T-helper 2 cell (primary cell): ENCODE data around the gene HSPA12A.
"Not testable (repeated sequence)": the region's sequence is repeated elsewhere in the genome, so short reads cannot be mapped to it uniquely, and the experiment has no call there.

ENCODE experiments used
- DNase-seq, 5 experiments: peaks; one replicate each; pipeline versions ENCODE4 v3.0.0 to v3.0.0-alpha.2; 2012 to 2022

Gene HSPA12A

DNA sequence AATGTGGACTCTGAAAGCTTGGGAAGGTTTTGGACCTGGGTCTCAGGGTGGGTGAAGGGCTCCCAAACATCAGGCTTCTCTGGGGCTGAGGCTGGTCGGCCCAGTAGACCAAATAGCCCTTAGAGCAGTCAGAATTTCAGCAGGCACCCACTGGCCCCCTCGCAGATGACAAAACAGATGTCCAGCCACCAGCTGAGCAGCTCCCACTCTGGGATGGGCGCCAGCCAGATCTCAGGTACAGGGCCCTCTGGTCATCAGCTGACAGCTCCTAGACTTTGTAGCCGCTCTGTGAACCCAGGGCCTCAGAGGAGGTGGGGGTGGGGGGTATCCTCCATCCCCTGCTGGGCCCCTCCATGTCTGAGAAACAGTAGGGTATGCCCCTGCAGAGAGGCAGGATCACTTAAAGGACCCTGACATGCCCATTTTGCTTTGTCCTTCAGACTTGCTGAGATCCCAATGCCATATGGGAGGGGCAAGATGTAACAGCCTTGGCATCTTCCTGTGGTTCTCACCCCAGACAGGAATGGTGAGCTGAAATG lies 26.5 kb downstream of the HSPA12A start:
- no peak for DNase-seq

GRCh38 chr10:116715341-116715740 lies 27.0 kb downstream of the HSPA12A start:
- DNase-seq: no peak

DNA sequence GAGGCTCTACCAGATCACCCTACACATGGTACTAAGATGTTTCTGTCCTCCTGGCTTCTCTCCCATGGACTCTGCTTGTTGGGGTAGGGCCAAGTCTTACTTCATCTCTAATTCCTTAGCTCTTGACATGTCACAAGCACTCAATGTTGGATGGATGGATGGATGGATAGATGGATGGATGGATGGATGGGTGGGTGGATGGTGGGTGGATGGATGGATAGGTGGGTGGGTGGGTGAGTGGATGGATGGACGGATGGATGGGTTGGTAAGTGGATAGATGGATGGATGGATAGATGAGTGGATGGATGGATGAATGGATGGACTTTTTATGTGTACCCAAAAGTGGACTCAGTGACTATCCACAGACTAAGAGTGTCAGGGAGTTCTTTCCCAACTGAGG lies 28.5 kb downstream of the HSPA12A start:
- DNase-seq: no peak

DNA sequence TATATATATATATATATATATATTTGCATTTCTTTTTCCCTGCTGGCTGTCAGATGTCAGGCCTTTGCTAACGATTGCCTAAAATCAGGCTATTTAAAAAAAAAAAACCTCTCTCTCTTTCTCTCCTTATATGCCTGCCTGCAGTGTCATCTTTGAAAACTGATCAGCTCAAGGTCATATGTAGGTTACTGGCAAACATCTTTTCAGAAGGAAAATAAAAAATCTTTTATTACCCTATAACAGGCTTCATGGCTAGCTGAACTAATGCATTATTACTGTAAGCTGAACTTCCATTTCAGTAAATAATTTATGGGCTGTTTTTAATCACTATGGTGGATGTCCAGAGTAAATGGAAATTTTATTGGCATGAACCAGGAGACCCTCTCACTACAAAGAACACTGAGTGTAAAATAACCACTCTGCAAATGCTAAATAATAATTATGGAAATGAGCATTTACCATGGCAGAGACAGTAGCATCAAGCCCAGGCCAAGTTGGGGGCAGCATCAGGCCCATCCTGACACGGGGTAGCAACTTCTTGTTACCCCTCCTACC lies 29.3 kb downstream of the HSPA12A start:
- no peak for DNase-seq

DNA sequence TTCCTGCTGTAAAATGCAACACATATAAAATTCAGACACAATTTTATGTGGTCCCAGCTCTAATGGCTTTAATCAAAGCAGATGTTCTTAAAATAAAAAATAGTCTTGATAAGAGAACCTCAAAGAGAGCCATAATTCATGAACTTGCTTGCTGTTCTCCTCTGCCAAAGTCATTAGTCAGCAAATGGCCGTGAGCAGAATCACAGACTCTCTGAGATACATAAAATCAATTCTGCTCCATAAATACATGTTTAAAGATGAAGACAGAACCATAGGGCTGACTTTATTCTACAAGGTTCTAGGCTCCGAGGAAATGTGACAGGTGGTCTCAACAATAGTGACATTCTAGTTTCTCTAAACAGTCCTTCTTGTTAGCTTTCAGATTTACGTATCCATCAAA lies 29.8 kb downstream of the HSPA12A start:
- no peak for DNase-seq

GRCh38 chr10:116711803-116712202 lies 30.6 kb downstream of the HSPA12A start:
- DNase-seq: not testable (repeated sequence)

- no peak for DNase-seq
These were observed 32.3 kb downstream of the HSPA12A start for GRCh38 chr10:116710076-116710475.

- no peak for DNase-seq
These were observed 33.5 kb downstream of the HSPA12A start for GRCh38 chr10:116708877-116709276.

GRCh38 chr10:116708391-116708821 lies 34.0 kb downstream of the HSPA12A start:
- no peak for DNase-seq

DNA sequence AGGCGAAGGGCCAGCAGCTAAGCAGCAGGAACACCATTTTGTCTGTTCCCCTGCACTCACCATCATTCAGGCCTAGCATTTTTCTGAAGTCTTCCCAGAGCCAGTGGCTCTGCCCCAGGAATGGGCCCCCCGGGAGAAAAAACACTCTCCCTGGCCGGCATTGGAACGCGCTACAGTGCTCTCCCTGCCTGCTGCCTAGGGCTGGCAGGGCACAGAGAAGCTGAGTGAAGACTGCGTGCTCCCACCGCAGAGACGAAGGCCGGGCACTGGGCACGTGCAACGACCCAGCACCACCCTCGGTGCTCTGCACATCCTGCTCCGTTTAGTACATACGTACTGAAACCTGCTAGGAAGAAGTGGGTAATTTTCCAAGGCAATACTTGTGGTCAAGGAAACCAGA lies 34.4 kb downstream of the HSPA12A start:
- DNase-seq: no peak

DNA sequence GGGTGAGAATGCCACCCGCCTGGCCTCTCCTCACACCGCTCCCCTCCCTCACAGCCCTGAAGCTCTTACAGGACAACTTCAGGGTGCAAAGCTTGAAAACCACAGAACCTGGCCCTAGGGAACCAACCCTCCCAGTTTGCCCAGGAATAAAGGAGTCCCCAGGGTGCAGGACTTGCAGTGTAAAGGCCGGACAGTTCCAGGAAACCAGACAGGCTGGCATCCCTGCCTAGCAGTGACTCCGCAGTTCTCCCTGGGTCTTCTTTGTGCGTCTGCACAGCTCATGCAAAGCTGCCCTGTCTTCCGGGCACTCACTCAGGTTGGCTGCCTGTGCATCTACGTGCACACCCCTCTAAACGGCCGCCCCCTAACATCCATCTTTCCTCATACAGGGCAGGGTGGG lies 36.1 kb downstream of the HSPA12A start:
- DNase-seq: no peak

DNA sequence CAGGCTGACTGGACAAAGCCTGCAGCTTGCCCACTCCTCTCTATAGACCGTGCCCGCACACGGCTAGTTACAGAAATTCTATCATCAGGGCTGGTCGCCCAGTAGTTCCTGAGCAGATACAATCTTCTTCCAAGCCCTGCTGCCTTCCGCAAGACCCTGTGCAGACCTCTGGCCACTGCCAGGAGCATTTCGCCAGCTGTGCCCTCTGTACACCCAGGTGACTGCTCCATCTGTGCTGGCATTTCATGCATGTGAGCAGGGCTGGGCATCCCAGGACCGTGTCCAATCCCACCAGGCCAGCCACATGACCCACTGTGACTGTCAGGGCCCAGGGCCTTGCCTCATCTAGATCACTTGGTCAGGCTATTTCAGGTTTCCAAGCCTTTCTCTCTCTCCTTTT lies 36.9 kb downstream of the HSPA12A start:
- no peak for DNase-seq

DNA sequence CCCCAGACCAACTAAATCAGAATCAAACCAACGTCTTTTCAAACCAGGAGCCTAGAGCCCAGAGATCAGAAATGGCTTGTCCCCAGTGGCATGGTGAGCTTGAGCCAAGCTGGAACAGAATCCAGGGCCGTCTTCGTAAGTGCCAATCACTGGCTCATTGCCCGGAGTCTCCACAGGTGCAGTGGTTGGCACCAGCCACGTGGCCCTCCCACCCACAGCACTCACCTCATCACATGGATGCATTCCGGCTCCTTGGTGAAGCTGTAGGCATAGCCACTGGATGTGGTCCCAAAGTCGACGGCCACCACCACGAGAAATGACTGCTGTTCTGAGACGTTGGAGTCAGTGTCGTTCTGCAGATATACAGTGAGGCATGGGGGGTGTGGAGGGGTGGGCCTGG lies 37.4 kb downstream of the HSPA12A start:
- DNase-seq: no peak

DNA sequence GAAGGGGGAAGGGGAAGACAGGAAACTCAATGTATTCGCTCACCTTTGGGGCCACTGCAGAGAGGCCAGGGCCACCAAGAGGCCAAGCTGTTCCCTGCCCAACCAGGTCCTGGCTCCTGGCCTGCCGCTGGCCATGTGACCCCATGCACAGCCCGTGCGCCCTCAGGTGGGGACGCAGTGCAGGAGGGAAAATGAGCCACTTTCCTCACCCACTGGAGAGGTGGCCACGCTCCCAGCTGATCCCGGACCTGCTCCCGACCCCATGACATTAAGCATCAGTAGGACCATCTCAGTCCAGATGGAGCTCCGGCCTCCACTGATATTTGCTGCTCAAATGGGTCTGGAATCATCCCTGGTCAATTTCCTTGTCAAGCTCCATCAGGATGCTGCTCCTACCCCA lies 40.2 kb downstream of the HSPA12A start:
- DNase-seq: no peak

- no peak for DNase-seq
These were observed 42.8 kb downstream of the HSPA12A start for GRCh38 chr10:116699471-116700150.

- no peak for DNase-seq
These were observed 43.3 kb downstream of the HSPA12A start for GRCh38 chr10:116699049-116699448.

DNA sequence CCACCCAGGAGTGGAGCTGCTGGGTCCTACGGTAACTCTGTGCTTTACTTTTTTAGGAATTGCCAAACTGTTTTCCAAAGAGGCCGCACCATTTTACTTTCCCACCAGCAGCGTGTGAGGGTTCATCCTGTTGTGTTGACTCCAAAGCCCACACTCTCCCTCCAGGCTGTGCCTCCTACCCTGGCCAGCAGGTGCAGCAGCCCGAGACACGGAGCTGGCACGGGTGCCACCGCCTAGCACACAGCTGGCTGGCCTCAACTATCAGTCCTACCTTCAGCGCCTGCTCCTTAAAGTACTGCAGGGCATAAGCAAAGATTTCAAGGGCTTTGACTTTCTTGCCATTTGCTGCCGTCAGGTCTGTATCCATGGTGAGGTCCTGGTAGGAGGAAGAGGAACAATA lies 44.0 kb downstream of the HSPA12A start:
- no peak for DNase-seq

DNA sequence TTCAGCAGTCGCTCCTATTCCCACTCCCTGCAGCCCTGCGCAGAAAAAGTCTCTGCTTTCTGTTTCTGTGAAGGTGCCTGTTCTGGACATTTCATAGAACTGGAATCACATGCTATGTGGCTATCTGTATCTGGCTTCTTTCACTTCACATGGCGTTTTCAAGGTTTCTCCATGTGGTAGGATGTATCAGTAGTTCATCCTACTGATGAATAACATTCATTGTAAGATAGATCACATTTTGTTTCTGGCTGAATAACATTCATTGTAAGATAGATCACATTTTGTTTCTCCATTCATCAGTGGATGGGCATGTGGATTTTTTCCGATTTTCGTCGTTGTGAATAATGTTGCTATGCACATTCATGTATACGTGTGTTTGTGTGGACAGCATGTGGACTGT lies 44.5 kb downstream of the HSPA12A start:
- DNase-seq: no peak

DNA sequence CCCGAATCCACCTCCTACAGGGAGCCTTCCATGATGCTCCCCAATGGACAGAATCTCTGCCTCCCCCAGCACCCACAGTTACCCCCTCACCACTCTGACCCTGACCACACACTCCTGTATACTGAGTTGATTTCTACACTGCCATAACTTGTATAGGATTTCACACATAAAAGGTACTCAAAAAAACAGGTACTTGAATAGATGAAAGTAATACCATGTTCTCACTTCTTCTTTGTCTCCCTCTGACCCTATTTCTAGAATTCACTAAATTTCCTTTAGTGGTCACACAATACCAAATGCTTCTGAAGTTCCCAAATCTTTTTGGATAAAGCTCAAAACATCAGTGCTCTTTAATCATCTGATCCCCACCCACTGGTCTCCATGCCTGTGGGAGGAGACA lies 45.4 kb downstream of the HSPA12A start:
- no peak for DNase-seq

- DNase-seq: no peak
These were observed 47.5 kb downstream of the HSPA12A start for GRCh38 chr10:116694927-116695268.

GRCh38 chr10:116694243-116694926 lies 48.0 kb downstream of the HSPA12A start:
- DNase-seq: no peak

DNA sequence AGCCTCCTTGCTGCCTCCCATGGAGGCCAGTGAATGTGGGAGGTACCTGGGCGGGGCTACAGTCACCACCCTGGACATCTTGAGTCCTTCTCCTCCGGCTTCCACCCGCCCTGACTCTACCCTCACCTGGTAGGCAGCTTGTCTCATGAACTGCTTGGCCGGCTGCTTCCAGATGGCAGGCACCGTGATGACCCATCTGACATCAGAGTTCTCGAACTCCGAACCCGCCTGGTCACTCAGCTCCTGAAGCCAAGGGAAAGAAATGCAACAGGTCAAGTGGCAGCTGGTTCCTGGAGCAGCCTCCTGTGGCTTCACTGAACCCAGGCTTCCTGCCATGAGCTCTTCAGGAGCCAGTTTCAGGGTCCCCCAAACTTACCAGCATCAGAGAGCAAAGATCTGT lies 50.1 kb downstream of the HSPA12A start:
- no peak for DNase-seq

DNA sequence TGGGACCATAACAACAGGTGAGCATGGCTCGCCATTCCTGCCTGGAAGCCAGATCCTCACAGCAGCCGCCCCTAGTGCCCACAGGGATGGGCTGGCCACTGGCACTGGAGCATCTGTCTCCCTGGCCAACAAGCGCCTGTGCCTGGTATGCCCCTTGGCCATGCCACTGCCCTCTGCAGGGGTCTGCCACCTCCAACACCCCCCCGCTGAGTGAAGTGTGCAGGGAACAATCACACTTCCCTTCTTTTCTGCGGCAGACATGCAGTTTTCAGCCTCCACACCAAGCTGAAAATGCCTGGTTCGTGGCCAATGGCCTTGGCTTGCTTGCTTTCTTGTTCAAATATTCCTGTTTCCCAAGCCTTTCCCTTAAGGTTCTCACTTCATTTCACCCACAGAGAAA lies 50.7 kb downstream of the HSPA12A start:
- no peak for DNase-seq
